GM12878 (cell line): ENCODE results near the gene S100A8. TPM values are rescaled to one million over a fixed set of nuclear protein-coding genes. Genes with fewer than 3 reads are reported as not detected.

Source experiments
- BHLHE40 ChIP-seq, 2 experiments: fragments of 450-650 bp in 1 of 2; IDR thresholded peaks; 2 replicates each; pipeline ENCODE4 v1.6.1; 2011 to 2017; ENCODE audit warnings: low read depth in 2 of 2, borderline replicate concordance in 1 of 2, improper control_type of control experiment in 1 of 2, low read length in 1 of 2, mild to moderate bottlenecking in 1 of 2
- HCFC1 ChIP-seq: fragments of 150-350 bp; IDR thresholded peaks from 2 replicates; pipeline ENCODE4 v1.6.1; 2014; ENCODE audit warnings: low read length
- HDAC6 ChIP-seq: fragments of 200-600 bp; sonication (generic); IDR thresholded peaks from one replicate; pipeline ENCODE4 v1.8.0; 2017; ENCODE audit warnings: antibody characterized with exemption; ENCODE audit not compliant: unreplicated experiment
- KDM1A ChIP-seq: fragments of 200-600 bp; sonication (generic); IDR thresholded peaks from 2 replicates; pipeline ENCODE4 v1.6.1; 2016; ENCODE audit warnings: borderline replicate concordance
- MEF2B ChIP-seq: fragments of 450-650 bp; IDR thresholded peaks from 2 replicates; pipeline ENCODE4 v1.6.1; 2018; ENCODE audit warnings: mild to moderate bottlenecking, moderate library complexity; ENCODE audit not compliant: partially characterized antibody, poor library complexity, severe bottlenecking
- MYC ChIP-seq: IDR thresholded peaks from 2 replicates; pipeline ENCODE4 v1.6.1; 2011; ENCODE audit warnings: mild to moderate bottlenecking, low read length, moderate library complexity, inconsistent platforms; ENCODE audit not compliant: insufficient read depth, insufficient replicate concordance, insufficient read length, severe bottlenecking
- PML ChIP-seq: IDR thresholded peaks from 2 replicates; pipeline ENCODE4 v1.6.1; 2012; ENCODE audit warnings: low read length, inconsistent platforms
- POLR2AphosphoS5 ChIP-seq: IDR thresholded peaks from 2 replicates; pipeline ENCODE4 v1.6.1; 2011; ENCODE audit warnings: mild to moderate bottlenecking, low read length, inconsistent platforms
- RB1 ChIP-seq: fragments of 450-650 bp; formaldehyde crosslinking; IDR thresholded peaks from 2 replicates; pipeline ENCODE4 v1.6.1; 2017; ENCODE audit warnings: mild to moderate bottlenecking, borderline replicate concordance
- RBBP5 ChIP-seq: fragments of 200-600 bp; sonication (generic); conservative IDR thresholded peaks from 2 replicates; pipeline ENCODE4 v1.6.1; 2016
- SIN3A ChIP-seq: IDR thresholded peaks from 2 replicates; pipeline ENCODE4 v1.6.1; 2012; ENCODE audit warnings: low read depth, low read length, improper control_type of control experiment
- SMAD1 ChIP-seq: fragments of 450-650 bp; IDR thresholded peaks from 2 replicates; pipeline ENCODE4 v1.6.1; 2018; ENCODE audit warnings: mild to moderate bottlenecking, low read depth; ENCODE audit not compliant: partially characterized antibody
- SMC3 ChIP-seq: IDR thresholded peaks from 2 replicates; pipeline ENCODE4 v1.6.1; 2011; ENCODE audit warnings: low read length, improper control_type of control experiment, borderline replicate concordance
- SPI1 ChIP-seq: IDR thresholded peaks from 2 replicates; pipeline ENCODE4 v1.6.1; 2011; ENCODE audit warnings: low read depth, mild to moderate bottlenecking, low read length, moderate library complexity, borderline replicate concordance; ENCODE audit not compliant: insufficient read depth
- ZNF24 ChIP-seq: fragments of 450-650 bp; IDR thresholded peaks from 2 replicates; pipeline ENCODE4 v1.6.1; 2017; ENCODE audit warnings: antibody characterized with exemption, mild to moderate bottlenecking
- ZZZ3 ChIP-seq: IDR thresholded peaks from 2 replicates; pipeline ENCODE4 v1.6.1; 2011; ENCODE audit warnings: low read depth; ENCODE audit not compliant: control insufficient read depth, insufficient read length
- polyA plus RNA-seq, 11 experiments: library from polyadenylated mRNA; depleted of rRNA in 4 of 11; unstranded in 6 of 11; stranded (reverse) in 5 of 11; fragments of >200 nt; fragmentation: Nextera tagmentation in 4 of 11; fragmentation: Illumina TruSeq in 1 of 11; extraction: Ambion mirVana in 4 of 11; extraction: Trizol in 1 of 11; gene quantifications; 1 replicate in 1 of 11; 2 replicates in 10 of 11; pipeline versions ENCODE4 v1.2.1 to v1.2.3, GENCODE V29; 2011 to 2016; ENCODE audit warnings: inconsistent platforms in 2 of 11, missing spikeins in 2 of 11, low read depth in 1 of 11
- total RNA-seq, 4 experiments: library from RNA; depleted of rRNA in 3 of 4; stranded (reverse); fragments of >200 nt in 3 of 4; fragmentation: Illumina TruSeq in 1 of 4; extraction: Trizol in 1 of 4; gene quantifications; 2 replicates each; pipeline versions ENCODE4 v1.2.1 to v1.2.3, GENCODE V29; 2013 to 2021
- TF ChIP-seq, protein P1 (sequence below): IDR thresholded peaks from 2 replicates; pipeline ENCODE4 v1.6.1; 2011; ENCODE audit warnings: mild to moderate bottlenecking, low read depth, low read length, moderate library complexity; ENCODE audit not compliant: insufficient replicate concordance
- TF ChIP-seq, protein P2 (sequence below): fragments of 450-650 bp; IDR thresholded peaks from 2 replicates; pipeline ENCODE4 v1.6.1; 2016; ENCODE audit warnings: mild to moderate bottlenecking
- TF ChIP-seq, protein P3 (sequence below): fragments of 450-650 bp; IDR thresholded peaks from 2 replicates; pipeline ENCODE4 v1.6.1; 2017; ENCODE audit warnings: mild to moderate bottlenecking, low read depth, inconsistent platforms; ENCODE audit not compliant: poor library complexity, severe bottlenecking
- TF ChIP-seq, protein P4 (sequence below): fragments of 150-350 bp; IDR thresholded peaks from 2 replicates; pipeline ENCODE4 v1.6.1; 2014; ENCODE audit warnings: mild to moderate bottlenecking, low read depth, low read length
- TF ChIP-seq, protein P5 (sequence below): fragments of 450-650 bp; IDR thresholded peaks from 2 replicates; pipeline ENCODE4 v1.6.1; 2016; ENCODE audit warnings: mild to moderate bottlenecking, moderate library complexity, borderline replicate concordance

S100A8 gene
- total and polyA plus RNA-seq, 10 of the 15 experiments (the other 5 are each of a cell fraction or from before 2014, with no cell fraction given), result 0.28 TPM; not detected in 9

DNA sequence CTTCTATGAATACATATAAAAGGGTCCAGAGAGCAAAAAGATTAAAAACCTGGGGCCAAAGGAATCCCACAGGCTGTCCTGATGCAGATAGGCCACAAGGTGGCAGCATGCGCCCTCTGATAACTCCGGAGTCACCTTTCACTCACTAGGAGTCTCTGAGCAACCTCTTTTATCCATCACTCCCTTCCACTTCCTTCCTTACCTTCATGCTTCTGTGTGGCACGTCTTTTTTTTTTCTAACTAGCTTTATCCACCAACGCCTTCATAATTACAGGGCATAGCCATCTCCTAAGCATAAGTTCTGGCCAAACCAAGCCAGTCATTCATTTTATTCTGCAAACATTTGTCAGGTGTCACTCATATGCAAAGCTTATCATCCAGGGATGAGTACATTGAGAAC lies 38.4 kb downstream of the S100A8 start (continued):
- TF ChIP-seq, protein P1, sequence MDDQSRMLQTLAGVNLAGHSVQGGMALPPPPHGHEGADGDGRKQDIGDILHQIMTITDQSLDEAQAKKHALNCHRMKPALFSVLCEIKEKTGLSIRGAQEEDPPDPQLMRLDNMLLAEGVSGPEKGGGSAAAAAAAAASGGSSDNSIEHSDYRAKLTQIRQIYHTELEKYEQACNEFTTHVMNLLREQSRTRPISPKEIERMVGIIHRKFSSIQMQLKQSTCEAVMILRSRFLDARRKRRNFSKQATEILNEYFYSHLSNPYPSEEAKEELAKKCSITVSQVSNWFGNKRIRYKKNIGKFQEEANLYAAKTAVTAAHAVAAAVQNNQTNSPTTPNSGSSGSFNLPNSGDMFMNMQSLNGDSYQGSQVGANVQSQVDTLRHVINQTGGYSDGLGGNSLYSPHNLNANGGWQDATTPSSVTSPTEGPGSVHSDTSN, result peak; percentile 31
- no peak for TF ChIP-seq ZZZ3
- peak; percentile 83 for TF ChIP-seq SMC3
- TF ChIP-seq, protein P2, sequence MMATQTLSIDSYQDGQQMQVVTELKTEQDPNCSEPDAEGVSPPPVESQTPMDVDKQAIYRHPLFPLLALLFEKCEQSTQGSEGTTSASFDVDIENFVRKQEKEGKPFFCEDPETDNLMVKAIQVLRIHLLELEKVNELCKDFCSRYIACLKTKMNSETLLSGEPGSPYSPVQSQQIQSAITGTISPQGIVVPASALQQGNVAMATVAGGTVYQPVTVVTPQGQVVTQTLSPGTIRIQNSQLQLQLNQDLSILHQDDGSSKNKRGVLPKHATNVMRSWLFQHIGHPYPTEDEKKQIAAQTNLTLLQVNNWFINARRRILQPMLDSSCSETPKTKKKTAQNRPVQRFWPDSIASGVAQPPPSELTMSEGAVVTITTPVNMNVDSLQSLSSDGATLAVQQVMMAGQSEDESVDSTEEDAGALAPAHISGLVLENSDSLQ, result peak; percentile 86
- no peak for TF ChIP-seq SIN3A
- no peak for TF ChIP-seq SMAD1
- TF ChIP-seq RBBP5, result no peak
- TF ChIP-seq MEF2B, result no peak
- no peak for TF ChIP-seq KDM1A
- TF ChIP-seq, protein P3, sequence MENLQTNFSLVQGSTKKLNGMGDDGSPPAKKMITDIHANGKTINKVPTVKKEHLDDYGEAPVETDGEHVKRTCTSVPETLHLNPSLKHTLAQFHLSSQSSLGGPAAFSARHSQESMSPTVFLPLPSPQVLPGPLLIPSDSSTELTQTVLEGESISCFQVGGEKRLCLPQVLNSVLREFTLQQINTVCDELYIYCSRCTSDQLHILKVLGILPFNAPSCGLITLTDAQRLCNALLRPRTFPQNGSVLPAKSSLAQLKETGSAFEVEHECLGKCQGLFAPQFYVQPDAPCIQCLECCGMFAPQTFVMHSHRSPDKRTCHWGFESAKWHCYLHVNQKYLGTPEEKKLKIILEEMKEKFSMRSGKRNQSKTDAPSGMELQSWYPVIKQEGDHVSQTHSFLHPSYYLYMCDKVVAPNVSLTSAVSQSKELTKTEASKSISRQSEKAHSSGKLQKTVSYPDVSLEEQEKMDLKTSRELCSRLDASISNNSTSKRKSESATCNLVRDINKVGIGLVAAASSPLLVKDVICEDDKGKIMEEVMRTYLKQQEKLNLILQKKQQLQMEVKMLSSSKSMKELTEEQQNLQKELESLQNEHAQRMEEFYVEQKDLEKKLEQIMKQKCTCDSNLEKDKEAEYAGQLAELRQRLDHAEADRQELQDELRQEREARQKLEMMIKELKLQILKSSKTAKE, result peak; percentile 22
- no peak for TF ChIP-seq MYC
- no peak for TF ChIP-seq HCFC1
- TF ChIP-seq BHLHE40 (IDR thresholded peaks at IDR 0.05; ENCODE audit: borderline replicate concordance in 1 of 2, low read depth in 2 of 2, low read length in 1 of 2), result no peak
- TF ChIP-seq SPI1, result peak; percentile 25; the same call in 1 of the 2 replicates
- TF ChIP-seq, protein P4, sequence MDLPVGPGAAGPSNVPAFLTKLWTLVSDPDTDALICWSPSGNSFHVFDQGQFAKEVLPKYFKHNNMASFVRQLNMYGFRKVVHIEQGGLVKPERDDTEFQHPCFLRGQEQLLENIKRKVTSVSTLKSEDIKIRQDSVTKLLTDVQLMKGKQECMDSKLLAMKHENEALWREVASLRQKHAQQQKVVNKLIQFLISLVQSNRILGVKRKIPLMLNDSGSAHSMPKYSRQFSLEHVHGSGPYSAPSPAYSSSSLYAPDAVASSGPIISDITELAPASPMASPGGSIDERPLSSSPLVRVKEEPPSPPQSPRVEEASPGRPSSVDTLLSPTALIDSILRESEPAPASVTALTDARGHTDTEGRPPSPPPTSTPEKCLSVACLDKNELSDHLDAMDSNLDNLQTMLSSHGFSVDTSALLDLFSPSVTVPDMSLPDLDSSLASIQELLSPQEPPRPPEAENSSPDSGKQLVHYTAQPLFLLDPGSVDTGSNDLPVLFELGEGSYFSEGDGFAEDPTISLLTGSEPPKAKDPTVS, result no peak
- no peak for TF ChIP-seq HDAC6
- TF ChIP-seq POLR2AphosphoS5, result no peak
- TF ChIP-seq PML, result no peak
- TF ChIP-seq, protein P5, sequence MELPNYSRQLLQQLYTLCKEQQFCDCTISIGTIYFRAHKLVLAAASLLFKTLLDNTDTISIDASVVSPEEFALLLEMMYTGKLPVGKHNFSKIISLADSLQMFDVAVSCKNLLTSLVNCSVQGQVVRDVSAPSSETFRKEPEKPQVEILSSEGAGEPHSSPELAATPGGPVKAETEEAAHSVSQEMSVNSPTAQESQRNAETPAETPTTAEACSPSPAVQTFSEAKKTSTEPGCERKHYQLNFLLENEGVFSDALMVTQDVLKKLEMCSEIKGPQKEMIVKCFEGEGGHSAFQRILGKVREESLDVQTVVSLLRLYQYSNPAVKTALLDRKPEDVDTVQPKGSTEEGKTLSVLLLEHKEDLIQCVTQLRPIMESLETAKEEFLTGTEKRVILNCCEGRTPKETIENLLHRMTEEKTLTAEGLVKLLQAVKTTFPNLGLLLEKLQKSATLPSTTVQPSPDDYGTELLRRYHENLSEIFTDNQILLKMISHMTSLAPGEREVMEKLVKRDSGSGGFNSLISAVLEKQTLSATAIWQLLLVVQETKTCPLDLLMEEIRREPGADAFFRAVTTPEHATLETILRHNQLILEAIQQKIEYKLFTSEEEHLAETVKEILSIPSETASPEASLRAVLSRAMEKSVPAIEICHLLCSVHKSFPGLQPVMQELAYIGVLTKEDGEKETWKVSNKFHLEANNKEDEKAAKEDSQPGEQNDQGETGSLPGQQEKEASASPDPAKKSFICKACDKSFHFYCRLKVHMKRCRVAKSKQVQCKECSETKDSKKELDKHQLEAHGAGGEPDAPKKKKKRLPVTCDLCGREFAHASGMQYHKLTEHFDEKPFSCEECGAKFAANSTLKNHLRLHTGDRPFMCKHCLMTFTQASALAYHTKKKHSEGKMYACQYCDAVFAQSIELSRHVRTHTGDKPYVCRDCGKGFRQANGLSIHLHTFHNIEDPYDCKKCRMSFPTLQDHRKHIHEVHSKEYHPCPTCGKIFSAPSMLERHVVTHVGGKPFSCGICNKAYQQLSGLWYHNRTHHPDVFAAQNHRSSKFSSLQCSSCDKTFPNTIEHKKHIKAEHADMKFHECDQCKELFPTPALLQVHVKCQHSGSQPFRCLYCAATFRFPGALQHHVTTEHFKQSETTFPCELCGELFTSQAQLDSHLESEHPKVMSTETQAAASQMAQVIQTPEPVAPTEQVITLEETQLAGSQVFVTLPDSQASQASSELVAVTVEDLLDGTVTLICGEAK, result no peak
- TF ChIP-seq ZNF24, result no peak
- TF ChIP-seq RB1, result no peak
